ENCODE measurements around the gene TMEM171. TPM values are rescaled to one million over a fixed set of nuclear protein-coding genes. Genes with fewer than 3 reads are reported as not detected.

TMEM171 gene
- total RNA-seq, 1 experiment from 2014 or later, result 2.1 TPM

DNA sequence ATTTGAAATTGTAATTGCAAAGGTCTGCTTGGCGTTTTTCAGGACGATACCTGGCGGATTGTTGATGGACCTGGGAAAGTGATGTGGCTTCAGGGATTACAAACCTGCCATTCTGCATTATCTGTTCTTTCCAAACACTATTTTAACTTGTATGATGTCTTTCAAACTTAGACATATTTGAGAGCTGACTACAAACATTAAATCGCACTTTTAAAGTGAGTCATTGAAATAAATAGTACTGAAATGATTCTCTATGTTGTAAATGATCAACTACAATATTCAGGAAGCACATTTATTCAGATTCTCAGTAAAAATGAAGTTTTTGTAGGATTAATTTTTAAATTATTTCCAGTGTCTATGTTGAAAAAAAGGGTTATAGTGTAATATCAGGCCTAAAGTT is 32.3 kb upstream of the TMEM171 start:
- BruUV-seq (replicated peaks), result no TSS peak
- ATAC-seq (no peak), DNase-seq (ENCODE audit: low read depth, low spot score) (no peak)
- peaks cover 3% of the 10 kb centered on the region; the same call in 1 of the 2 replicates for H3K36me3 ChIP-seq (ENCODE audit: control insufficient read depth, insufficient read depth, low read length)
- ChIA-PET CTCF (no interaction called here), POLR2A (interaction anchor here (0.6 kb wide), 1 partner anchor 299 kb away, joined by 3 read pairs; no protein-coding TSS in a partner anchor)
- in situ Hi-C loops (cut with HindIII; ENCODE audit: low pct_unique_long_range_greater_than_20kb, low sequenced_read_pairs) (no loop called here), intact Hi-C loops (cut with micrococcal nuclease; ENCODE audit: unreplicated experiment) (loop anchor here (5.0 to 10.0 kb wide), 2 partner anchors 117 to 364 kb away; no protein-coding TSS in a partner anchor)
- H3K27ac ChIP-seq (ENCODE audit: low read length), result no peak overlapping the region
- no peaks in the 10 kb centered on the region for H3K27me3 ChIP-seq (ENCODE audit: control insufficient read depth, insufficient read depth, low read length)
- H3K4me1 ChIP-seq (ENCODE audit: control insufficient read depth, insufficient read depth, low read length), result no peaks in the 10 kb centered on the region
- TF ChIP-seq, protein P1, sequence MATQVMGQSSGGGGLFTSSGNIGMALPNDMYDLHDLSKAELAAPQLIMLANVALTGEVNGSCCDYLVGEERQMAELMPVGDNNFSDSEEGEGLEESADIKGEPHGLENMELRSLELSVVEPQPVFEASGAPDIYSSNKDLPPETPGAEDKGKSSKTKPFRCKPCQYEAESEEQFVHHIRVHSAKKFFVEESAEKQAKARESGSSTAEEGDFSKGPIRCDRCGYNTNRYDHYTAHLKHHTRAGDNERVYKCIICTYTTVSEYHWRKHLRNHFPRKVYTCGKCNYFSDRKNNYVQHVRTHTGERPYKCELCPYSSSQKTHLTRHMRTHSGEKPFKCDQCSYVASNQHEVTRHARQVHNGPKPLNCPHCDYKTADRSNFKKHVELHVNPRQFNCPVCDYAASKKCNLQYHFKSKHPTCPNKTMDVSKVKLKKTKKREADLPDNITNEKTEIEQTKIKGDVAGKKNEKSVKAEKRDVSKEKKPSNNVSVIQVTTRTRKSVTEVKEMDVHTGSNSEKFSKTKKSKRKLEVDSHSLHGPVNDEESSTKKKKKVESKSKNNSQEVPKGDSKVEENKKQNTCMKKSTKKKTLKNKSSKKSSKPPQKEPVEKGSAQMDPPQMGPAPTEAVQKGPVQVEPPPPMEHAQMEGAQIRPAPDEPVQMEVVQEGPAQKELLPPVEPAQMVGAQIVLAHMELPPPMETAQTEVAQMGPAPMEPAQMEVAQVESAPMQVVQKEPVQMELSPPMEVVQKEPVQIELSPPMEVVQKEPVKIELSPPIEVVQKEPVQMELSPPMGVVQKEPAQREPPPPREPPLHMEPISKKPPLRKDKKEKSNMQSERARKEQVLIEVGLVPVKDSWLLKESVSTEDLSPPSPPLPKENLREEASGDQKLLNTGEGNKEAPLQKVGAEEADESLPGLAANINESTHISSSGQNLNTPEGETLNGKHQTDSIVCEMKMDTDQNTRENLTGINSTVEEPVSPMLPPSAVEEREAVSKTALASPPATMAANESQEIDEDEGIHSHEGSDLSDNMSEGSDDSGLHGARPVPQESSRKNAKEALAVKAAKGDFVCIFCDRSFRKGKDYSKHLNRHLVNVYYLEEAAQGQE (IDR thresholded peaks at IDR 0.05; ENCODE audit: insufficient read depth in 1 of 2, low read depth in 2 of 2, low read length in 1 of 2), result no peak
- no peak for TF ChIP-seq TCF7L2 (IDR thresholded peaks at IDR 0.05; ENCODE audit: low read depth, low read length)
- TF ChIP-seq POLR2AphosphoS5 (IDR thresholded peaks at IDR 0.05; ENCODE audit: low read depth, low read length), result no peak
- no peak for TF ChIP-seq SIN3A (IDR thresholded peaks at IDR 0.05; ENCODE audit: borderline replicate concordance, insufficient read depth, low read depth, low read length)
- TF ChIP-seq CTCF (IDR thresholded peaks at IDR 0.05), result no peak
- H3K4me3 ChIP-seq (ENCODE audit: low read depth in 2 of 2, low read length in 2 of 2), result no peak overlapping the region
- no peaks in the 10 kb centered on the region for H3K9me3 ChIP-seq (ENCODE audit: control insufficient read depth, insufficient read depth, low read depth, low read length)

DNA sequence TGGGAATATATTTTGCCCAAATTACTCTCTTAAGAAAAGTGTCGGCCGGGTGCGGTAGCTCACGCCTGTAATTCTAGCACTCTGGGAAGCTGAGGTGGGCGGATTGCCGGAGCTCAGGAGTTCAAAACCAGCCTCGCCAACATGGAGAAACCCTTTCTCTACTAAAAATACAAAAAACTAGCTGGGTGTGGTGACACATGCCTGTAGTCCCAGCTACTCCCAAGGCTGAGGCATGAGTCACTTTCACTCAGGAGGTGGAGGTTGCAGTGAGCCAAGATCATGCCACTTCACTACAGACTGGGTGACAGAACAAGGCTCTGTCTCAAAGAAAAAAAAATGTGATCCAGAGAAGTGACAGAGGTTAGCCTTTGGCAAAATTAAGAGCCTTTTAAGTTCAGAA is 26.4 kb upstream of the TMEM171 start:
- peaks cover 6% of the 10 kb centered on the region; the same call in 1 of the 2 replicates for H3K9me3 ChIP-seq (ENCODE audit: control insufficient read depth, insufficient read depth, low read depth, low read length)
- TF ChIP-seq TCF7L2 (IDR thresholded peaks at IDR 0.05; ENCODE audit: low read depth, low read length) (no peak), CTCF (IDR thresholded peaks at IDR 0.05) (no peak), POLR2AphosphoS5 (IDR thresholded peaks at IDR 0.05; ENCODE audit: low read depth, low read length) (no peak)
- TF ChIP-seq, protein P1 (IDR thresholded peaks at IDR 0.05; ENCODE audit: insufficient read depth in 1 of 2, low read depth in 2 of 2, low read length in 1 of 2), result no peak
- H3K36me3 ChIP-seq (ENCODE audit: control insufficient read depth, insufficient read depth, low read length), result no peaks in the 10 kb centered on the region; the same call in 1 of the 2 replicates
- peak; percentile 39 for DNase-seq (ENCODE audit: low read depth, low spot score)
- ATAC-seq, result peak; percentile 88
- H3K4me3 ChIP-seq (ENCODE audit: low read depth in 2 of 2, low read length in 2 of 2), result no peak overlapping the region
- ChIA-PET POLR2A (interaction anchor here (0.7 kb wide), 2 partner anchors 140 to 521 kb away, joined by 3 read pairs; no protein-coding TSS in a partner anchor), CTCF (no interaction called here)
- H3K27me3 ChIP-seq (ENCODE audit: control insufficient read depth, insufficient read depth, low read length), result no peaks in the 10 kb centered on the region
- H3K27ac ChIP-seq (ENCODE audit: low read length), result no peak overlapping the region
- BruUV-seq (replicated peaks), result no TSS peak
- in situ Hi-C loops (cut with HindIII; ENCODE audit: low pct_unique_long_range_greater_than_20kb, low sequenced_read_pairs), result no loop called here
- no peaks in the 10 kb centered on the region for H3K4me1 ChIP-seq (ENCODE audit: control insufficient read depth, insufficient read depth, low read length)
- intact Hi-C loops (cut with micrococcal nuclease; ENCODE audit: unreplicated experiment), result no loop called here
